GM10847 (cell line): Measurements from ENCODE around the gene RMI2.

Experiments
- POLR2A ChIP-seq: IDR thresholded peaks from 2 replicates; pipeline ENCODE4 v1.6.1; 2011; ENCODE audit not compliant: insufficient read length; ENCODE audit errors: extremely low read depth

Gene RMI2

DNA sequence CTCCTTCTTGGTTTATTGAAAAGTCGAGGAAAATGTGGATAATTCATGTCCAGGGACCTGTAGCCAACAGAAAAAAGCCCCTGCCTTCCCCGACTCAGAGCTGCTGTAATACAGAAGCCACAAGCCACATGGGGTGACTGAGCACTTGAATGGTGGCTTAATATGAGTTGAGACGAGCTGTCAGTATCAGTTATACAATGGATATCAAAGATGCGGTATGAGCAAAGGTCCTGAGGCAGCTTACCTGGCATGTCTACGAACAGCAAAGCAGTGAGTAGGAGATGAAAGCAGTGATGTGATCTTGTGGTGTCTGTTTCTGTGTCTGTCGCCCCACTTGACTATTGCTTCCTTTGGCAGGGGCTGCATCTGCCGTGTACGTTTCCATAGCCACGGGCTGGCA lies 12.2 kb upstream of the RMI2 start:
- no peak for TF ChIP-seq POLR2A

GRCh38 chr16:11333702-11334101 lies 11.6 kb upstream of the RMI2 start:
- TF ChIP-seq POLR2A = no peak

DNA sequence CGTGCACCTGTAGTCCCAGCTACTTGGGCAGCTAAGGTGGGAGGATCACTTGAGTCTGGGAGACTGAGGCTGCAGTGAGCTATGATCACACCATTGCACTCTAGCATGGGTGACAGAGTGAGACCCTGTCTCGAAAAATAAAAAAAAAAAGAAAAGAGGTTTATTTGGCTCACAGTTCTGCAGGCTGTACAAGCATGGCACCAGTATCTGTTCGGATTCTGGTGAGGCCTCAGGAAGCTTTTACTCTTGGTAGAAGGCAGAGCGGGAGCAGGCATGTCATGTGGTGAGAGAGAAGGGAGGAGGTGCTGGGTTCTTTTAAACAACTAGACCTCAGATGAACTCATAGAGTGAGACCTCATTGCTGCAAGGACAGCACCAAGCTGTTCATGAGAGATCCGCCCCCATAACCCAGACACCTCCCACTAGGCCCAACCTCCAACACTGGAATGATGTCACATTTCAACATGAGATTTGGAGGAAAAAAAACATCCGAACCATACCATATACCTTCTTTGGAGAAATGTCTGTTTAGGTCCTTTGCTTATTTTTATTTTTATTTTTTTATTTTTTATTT lies 10.3 kb upstream of the RMI2 start:
- no peak for TF ChIP-seq POLR2A

DNA sequence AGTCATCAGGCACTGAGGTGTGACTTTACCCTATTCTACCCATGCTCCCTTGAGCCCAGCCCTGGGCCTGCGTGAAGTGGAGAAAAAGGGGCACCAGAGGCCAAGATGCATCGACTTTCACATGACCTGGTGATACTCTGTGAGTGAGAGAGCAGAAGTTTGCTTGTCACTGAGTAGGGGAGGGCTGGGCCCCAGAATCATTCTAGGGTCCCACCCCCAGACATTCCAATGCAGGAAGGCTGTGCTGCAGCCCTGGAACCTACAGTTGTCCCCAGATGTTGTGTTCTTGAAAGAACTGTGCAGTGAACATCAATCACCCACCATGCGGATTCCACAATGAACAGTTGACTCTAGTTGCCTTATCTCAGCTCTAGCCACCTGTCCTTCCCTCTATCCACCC lies 6.2 kb upstream of the RMI2 start:
- TF ChIP-seq POLR2A = no peak

DNA sequence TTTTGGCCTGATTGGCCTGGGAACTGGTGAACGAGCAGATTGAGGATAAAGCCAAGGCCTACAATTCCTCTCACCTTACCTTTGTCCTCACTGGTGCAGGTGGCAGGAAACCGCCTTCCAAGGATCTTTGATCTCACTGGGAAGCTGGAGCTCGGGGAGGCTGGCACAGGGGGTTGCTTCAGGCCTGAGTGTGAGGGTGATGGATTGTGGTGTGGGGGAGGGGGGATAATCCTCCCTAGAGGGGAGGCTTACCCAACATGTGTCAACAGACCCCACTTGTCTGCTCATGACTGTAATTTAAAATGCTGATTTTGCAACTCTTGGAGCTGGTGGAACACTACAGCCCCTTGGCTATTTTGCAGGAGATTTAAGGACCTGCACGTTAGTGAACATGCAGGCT lies 4.5 kb upstream of the RMI2 start:
- no peak for TF ChIP-seq POLR2A

GRCh38 chr16:11341371-11341770 lies 3.9 kb upstream of the RMI2 start:
- no peak for TF ChIP-seq POLR2A

DNA sequence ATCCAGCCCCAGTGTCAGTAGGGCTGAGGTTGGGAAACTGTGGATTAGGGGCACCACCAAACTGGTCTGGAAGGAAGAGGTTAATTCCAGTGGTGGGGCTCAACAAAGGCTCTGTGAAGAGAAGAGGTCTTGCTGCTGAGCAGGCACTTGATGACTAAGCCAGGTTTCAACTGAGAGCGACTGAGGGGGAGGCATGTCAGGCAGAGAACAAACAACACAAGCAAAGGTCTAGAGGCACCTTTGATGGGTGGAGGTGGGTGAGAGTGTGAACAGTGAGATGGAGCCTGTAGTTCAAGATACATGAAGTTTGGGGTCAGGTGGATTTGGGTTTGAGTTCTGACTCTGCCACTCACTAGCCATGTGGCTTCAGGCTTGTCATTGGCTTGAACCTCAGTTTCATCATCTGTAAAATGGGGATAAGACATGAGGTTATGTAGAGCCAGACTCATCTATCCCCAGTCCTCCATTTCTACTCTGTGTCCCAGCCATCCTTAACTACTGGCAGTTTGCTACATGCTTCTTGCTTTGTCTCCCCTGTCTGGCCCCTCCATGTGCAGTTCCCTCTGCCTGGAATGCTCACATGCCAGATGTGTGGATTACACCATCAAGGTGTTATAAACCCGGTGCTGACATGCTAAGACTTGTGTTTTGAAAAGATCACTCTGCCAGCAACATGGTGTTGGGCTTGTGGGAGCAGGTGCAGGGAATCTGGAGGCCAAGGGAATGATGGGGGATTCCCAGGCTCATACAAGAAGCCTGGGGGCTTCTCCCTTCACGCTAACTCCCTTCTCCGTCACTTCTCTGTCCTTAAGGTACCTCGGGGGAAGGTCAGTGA lies 3.0 kb upstream of the RMI2 start:
- no peak for TF ChIP-seq POLR2A

GRCh38 chr16:11346700-11347319 lies 1.6 kb downstream of the RMI2 start:
- TF ChIP-seq POLR2A = no peak

GRCh38 chr16:11347831-11348230 lies 2.6 kb downstream of the RMI2 start:
- TF ChIP-seq POLR2A = no peak

GRCh38 chr16:11348737-11349598 lies 3.7 kb downstream of the RMI2 start:
- TF ChIP-seq POLR2A = no peak

- no peak for TF ChIP-seq POLR2A
These were observed 4.5 kb downstream of the RMI2 start for GRCh38 chr16:11349599-11350276.

- no peak for TF ChIP-seq POLR2A
These were observed 5.3 kb downstream of the RMI2 start for GRCh38 chr16:11350519-11350918.

DNA sequence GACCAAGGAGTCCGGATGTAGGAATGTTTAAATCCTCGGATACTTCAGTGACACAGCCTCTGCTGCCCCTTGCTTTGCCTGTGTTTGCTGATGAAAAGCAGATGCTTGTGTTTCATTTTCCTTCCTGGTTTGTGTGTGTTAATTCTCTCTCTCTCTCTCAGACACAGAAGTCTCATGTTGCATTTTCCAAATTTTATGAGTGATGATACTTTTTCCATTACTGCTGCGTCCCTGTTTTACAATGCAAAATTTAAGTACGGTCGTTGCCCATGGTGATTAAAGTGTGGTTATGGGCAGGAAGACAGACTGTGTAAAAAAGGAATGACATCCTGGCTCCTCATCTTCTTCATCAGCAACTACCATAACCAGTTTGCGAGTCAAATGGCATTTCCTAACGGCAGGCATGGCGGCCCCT lies 5.7 kb downstream of the RMI2 start:
- no peak for TF ChIP-seq POLR2A

- TF ChIP-seq POLR2A = no peak
These were observed 7.9 kb downstream of the RMI2 start for GRCh38 chr16:11353158-11353557.

DNA sequence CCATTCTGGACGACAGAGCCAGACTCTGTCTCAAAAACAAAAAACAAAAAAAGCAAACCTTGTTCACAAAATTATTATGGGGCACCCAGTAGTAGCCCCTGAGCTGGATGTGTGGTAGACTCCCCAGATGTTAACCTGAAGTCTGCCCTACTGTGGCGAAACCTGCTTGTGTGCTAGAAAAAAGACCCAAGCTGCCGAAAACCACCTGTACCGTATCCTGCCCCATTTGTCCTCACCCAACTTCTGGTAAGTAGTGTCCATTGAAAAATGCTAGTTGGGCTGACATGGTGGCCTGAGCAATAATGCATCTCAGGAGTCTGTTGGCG lies 9.1 kb downstream of the RMI2 start:
- TF ChIP-seq POLR2A = no peak
